Measurements from ENCODE around the gene CRABP2.

Gene CRABP2

DNA sequence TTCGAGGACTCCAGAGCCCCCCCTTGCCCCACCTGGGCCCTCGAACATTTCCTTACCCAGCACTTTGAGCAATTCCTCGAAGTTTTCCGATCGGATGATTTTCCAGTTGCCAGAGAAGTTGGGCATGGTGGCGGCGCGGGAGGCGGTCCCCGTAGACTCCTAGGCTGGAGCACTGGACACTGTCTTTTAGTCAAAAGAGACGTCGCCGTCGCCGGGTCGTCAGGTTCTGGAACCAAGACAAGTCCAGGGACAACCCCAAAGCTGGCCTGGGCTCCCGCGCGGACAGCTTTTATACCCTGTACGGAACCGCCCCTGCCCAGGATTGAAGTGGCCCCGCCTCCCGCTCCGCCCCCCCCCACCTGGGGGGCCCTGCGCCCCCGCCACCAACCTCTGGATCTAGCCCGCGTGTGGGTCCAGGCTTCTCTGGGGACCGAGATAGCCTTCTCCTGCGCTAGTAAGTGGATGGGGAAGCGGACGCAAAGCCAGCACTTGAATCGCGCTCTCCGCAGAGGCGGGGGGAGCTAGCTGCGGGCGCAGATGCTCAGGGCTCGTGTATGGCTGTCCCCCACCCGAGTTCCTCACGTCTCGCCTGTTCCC is at the start of gene CRABP2:
Gene CRABP2 (minus strand): TSS at position 263 of the 597 bp plus-strand sequence. CDS start 137 bp downstream, at position 126.
- no peak for DNase-seq

DNA sequence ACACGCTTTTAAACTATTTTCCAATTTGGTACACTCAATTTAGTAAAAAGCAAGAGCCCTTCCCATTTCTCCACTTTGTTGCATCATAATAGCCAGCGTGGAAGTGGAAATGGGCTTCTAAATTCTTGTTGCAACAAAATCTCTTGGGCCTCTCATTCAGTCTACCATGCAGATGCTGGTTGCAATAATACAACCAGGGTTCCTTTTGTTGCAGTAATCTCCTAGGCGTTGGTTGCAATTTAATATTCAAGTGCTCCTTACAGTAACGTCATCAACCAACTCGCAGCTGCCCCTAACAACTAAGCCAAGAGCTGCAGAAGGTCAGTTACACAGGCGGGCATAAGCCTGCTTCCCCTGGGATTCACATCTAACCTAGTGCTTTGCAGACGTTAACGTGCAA is 48.8 kb upstream of the CRABP2 start:
- no peak for DNase-seq

DNA sequence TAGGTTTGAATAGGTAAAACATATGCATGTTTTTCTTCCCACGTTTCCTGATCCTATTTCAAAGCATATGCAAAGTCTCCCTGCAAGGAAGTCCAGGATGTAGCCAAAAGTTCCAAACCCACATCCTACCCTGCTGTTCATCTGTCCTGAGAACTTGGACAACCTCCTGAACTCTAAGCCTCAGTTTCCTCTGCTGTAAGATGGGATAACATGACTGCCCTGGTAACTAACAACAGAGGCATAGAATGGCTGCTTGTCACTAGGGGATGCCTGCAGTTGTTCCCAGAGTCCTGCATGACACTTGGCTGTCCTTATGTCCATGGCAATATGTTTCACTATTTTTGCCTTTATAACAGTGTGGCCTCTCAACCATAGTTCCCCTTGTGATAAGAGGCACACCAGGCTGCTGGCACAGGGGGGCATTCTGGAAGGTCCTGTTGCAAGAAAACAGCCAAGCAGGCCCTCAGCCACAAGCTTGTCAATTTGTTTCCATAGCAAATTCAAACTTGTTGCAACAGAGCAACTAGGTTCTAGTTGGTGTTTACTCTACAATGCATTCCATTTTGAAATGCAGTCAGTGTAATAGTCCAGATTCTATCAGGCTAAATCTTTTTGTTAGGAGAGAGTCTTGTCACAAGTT is 47.6 kb upstream of the CRABP2 start:
- peak; percentile 47 for DNase-seq

DNA sequence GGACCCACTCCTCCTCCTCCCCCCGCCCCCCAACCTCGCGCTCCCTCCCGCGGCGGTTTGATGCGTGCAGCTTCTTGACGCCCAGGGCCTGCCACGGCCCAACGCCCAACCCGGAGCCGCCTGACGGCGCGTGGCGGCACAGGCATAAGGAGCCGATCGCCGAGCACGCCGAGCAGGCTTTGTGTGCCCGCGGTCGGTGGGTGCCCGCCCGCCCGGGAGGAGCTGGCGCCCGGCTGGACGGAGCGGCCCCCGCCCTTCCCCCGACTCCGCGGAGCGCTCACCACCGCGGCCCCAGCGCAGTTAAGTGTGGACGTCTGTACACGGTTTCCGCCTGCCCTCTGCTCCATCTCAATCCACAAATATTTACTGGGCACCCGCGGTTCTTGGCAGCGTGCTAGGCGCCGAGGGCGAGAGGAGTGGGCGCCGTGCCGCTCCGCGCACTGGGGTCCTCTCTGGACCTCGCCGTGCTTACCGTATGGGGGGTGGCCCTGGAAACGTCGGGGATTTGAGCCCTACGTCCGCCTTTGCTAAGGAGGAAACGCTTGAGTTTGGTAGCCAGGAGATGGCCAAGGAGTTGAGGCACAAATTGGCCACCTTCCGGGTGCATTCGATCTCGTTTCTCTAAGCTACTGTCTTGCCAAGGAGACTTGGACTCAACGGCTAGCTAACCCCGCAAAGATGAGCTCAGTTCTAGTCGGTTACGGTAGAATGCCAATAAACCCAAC is 46.5 kb upstream of the CRABP2 start:
- DNase-seq = peak; percentile 81

DNA sequence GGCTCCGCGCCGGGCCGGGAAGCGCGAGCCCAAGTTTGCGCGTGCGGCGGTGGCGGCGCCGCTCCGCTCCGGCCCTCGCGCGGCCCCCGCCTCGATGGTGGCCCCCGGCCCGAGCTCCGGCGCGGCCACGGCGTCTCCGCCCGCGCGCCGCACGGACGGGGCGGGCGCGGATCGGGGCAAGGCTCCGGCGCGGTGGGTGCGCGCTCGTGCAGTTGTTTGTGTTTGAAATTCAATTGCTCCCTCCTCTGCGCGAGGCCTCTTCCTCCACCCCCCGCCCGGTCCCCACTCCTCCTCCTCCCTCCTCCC is 46.0 kb upstream of the CRABP2 start, which contains the start of gene HDGF:
Gene HDGF (minus strand): TSS at position 225 of the 306 bp plus-strand sequence. CDS start 246 bp downstream, outside the sequence.
- no peak for DNase-seq

DNA sequence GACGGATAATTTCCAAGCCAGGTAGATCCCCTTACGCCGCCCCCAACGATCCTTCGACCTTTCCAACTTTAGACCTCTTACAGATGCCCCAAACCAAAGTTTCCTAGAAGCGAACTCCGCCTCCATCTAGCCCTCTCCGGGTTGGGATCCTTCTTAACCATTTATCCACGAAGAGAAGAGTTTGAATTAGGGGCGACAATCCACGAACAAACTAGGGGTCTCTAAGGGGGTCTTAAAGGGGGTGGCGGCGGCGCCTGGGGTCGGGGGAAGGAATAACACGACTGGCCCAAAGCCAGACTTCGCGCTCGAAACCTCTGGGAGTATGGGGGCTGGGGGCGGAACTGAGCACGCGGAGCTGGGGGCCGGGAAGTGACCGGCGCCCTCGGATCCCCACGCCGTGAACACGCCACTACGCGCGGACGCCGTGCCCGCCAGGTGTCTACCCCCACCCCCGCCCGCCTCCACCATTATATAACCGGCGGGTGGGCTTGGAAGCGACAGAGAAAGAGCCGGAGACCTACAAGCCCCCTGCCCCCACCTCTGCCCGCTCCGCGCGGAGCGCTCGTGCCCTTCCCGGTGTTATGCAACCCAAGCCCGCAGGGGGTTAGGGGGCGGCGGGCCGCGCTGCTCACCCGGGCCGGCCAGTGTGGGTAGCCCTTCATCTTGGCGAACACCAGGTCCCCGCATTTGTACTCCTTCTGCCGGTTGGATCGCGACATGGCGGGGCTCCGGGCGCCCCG is 45.5 kb upstream of the CRABP2 start:
- no peak for DNase-seq

DNA sequence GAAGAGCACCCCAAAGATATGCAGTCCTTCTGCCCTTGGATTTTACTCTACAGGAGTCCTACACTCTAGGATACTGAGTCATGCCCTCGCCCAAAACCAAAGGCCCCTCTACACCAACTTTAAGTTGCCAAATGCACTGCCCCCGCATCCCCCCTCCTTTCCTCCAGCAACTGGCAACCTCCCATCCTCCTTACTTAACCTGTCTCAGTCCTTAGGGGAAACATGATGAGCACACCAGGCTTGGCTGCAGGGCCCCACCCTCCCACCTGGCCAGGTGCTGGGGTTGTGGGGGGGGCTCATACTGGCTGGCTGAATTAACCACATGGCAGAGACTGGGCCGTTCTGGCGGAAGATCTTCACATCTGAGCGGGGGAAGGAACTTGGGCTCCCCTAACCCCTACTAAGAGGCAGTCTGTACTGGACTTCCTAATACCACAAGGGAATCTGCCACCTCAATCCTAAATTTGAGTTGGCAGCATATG is 44.8 kb upstream of the CRABP2 start:
- peak; percentile 39 for DNase-seq

DNA sequence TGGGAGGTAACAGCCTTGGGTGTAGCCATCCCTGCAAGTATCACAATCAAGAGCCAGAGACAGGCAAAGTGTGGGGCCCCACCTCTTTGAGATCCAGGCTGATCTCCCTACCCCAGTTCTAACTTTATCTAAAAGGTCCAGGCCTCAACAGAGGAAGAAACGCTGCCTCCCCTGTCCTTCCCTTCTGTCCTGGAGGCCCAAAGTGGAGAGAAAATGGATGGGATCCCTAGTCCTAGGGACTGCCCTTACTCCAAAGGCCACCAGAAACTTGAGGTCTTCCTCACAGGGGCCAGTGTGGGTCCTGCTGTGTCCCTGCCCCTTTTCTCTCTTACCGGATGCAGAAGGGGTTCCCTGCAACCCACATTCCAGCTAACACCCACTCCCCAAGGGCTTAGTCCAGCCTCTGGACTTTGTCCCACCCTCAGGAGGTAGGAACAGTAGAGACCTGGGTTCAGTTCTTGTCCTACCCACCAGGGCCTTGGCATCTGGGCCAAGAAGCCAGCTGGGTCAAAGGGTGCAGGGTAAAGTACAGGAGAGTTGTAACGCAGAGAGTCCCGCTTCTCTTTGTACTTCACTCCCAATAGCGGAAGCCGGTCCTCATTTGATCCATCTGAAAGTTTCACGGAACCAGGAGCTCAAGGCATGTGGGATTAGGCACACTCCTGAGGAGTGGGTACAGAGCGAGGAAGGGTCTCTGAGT is 44.2 kb upstream of the CRABP2 start:
- DNase-seq = no peak

DNA sequence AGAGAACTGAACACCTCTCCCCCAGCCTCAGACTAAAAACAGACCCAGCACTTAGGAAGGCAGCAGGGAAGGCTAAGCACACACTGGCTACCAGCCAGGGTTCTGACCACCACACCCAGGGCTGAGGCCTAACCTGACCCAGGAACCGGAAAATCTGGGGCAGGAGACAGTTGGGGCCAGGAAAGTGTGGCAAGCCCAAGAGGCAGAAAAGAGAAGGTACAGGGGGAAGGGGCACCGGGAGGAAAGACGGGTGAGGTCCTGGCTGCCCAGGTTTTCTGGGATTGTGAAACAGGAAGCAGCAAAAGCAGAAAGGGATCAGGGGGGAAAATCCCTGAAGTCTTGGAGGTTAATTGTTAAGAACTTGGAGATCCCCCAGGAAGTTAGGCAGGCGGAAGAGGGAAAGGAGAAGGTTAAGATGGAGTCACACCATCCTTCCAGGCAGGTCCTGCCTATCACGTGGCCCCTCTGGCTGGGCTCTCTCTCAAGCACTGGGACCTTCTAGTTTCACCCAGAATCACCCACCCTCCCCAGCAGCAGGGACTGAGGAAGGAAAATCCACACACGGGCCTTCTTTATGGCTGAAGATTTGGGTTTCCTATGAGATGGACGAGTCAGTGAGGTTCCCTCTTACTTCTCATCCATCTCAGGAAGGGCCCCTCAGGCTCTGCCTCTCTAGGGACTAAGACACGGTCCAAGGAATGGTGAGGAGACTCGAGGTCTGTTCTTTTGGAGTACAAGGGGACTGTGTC is 43.5 kb upstream of the CRABP2 start:
- peak; percentile 86 for DNase-seq

DNA sequence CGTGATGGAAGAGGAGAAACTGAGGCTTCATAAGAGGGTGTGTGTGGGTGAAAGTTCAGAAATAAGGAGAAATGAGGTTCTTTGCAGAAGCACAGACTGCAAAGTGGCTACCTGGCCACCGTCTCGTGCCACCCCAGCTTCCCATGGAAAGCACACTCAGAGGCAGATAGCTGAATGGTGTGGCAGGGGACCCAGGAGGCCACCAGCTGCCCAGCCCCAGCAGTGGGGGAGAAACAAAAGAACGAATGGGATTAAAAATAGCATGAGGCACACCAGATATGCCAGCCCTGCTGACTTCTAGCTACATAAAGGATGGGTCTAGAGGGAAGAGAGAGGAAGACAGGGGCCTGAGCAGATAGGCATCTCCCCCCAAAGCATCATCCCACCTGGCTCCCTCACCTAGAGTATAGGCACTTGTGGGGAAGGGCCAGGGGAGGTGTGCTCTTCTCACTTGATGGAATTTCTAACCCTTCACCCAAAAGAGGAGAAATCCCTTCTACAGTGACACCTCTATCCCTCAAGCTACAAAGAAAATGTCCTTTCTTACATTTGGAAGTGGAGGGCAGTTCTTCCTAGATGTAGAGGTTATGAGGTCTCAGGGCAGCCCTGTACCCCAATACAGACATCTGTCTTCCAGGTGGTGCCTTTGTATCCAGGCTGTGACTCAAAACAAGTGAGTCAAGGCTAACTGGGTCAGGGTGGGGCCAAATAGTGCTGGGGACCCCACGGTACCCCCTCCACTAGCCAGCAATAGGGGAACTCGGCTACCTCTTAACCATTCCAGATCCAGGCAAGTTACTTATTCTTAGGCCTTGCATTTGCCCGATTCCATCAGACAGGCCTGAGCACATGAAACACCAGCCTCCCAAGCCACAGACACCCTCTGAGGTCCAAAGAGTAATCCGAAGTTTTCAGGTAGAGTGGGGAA is 42.6 kb upstream of the CRABP2 start:
- no peak for DNase-seq

DNA sequence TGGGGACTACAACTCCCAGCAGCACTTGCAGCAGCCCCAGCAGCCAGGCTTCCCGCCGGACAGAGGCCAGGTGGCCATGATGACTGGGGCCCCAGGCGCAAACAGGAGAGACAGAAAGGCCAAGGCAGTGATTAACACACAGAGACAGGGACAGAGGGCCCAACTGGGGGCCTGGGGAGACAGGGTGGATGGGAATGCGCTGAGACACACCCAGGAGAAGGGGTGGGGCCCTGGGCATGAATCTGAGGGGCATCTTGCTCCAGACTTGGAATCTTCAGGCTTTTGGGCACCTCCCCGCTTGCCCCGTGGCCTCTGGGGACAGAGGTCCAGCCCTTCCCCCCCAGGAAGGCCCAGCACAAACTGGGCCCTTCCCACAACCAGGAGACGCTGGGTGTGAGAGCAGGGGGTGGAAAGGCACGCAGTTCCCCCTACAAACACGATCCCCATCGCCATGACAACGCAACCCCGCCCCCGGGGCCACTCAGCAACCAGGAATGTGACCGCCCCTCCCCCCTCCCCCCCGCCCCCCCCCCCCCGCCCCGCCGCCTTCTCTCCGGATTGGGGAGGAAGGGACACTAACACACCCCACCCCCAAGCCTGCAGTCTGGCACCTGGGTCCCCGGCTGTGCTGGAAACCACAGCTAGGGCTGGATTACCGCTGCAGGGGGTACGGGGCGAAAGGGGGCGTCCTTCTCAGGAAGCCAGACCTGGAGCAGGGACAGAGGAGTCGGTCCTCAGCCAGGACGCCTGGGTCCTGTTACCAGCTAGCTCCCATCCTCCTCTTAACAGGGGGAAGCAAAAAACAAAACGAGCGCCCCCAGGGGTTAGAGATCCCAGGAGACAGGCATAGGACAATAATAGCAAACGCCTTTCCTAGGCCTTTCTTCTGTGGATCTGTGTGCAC is 41.6 kb upstream of the CRABP2 start:
- peak; percentile 58 for DNase-seq

DNA sequence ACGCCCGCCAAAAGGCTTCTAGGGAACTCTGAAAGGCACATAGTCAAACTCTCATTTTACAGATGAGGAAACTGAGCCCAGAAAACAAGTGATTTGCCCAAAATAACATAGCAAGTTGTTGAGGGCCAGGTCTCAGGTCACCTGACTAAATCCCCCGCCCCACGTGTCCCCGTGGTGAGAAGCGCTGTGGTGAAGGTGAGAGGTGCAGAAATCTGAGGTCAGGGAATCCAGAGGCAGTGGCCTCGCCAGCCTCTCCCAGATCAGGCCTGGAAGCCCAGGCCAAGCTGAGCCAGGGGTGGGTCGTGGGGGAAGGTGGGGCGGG is 41.0 kb upstream of the CRABP2 start:
- DNase-seq = no peak

DNA sequence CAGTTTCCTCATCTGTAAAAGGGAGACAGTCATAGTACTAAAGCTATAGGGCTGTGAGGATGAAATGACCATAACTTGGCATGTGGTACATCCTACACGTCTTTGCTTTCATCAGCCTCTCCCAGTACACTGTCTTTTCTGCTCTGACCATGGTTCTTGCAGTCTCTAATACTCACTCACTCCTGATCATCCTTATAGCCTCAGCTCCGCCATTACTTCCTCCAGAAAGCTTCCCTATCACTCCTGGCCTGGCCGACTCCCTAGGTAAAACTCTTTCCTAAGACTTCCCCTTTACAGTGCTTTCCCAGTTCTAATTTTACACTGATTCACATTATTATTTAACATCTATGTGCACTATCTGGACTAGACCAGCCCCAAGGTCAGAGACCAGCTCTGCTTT is 40.5 kb upstream of the CRABP2 start:
- no peak for DNase-seq

DNA sequence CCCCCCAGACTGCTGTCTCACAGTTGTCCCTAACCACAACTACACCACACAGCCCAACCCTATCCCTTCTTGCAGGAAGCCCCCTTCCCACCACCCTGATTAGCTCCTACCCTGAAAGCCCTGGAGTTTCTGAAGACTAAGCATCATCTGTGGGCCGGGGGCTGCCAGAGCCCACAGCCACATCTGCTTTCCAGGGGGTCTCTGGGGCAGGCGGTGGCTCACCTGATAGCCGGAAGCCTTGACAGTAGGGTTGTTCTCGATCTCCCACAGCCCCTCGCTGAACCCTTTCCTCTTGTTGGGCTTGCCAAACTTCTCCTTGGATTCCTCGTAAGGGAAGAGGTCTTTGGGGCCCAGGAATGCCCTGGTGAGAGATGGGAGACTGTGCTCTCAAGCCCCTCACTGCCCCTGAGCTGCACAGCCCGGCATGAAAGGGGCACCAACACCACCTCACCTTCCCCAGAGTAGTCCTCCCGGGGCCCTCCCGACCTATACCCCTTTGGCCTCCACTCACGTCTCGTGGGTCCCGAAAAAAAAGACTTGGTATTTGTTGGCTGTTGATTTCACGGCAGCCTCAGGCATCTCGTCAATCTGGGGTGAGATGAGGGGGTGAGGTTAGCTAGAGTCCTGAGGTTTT is 39.5 kb upstream of the CRABP2 start:
- no peak for DNase-seq

DNA sequence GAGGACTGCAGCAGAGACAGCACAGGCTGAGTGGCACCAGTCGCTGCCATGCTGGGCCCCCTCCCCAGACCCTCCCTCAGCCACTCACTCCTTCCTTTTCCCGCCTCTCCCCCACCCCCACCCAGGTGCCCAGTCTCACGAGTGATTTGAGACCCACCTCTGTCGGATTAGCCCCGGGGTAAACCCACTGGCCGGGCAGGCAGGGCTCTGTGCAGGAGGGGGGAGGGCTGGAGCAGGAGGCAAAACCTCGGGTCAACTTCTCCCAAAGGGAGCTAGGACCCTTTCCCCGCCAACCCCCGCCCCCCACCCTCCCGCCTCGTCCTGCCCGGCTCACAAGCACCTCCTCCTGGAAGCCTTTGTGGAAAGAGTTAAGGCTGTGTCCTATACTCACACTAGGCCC is 39.0 kb upstream of the CRABP2 start:
- DNase-seq = no peak

DNA sequence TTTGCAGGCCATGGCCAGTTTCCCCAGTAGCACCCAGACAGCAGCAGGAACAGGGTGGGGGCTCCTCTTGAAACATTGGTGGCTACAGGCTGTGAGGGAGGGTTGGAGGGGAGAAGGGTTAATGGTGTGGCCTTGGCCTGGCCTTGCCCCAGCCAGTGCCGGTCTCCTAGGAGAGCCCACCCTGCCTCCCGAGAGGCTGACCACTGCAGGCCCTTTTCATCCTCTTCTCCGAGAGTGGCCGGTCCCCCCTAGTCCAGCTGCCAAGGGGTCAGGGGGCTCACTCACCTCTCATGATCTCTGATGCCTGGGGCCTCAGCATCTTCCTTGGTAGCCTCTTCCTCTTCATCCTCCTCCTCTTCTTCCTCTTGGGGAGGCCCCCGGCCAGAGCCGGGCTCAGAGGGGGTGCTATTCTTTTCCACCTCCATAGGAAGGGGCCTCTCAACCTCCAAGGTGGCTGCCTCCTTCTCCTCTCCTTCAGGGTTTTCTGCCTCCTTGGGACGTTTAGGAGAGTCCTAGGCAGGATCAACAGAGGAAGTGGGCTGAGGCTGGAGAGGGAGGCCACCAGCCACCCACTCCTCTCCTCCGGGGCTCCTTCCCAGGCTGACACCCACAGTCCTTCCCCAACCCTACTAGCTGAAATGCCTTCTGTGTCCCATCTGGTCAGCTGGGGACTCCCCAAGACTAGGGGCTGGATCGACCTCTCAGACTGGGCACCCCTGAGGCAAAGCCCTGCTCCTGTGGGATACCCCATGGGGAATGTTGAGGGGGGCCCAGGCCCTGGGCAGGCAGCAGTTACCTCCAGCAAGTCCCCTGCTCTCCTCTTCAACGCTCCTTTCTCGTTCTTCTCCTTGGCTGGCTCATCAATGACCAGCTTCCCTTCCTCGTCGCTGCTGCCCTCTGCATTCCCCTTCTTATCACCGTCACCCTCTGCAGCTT is 38.3 kb upstream of the CRABP2 start:
- DNase-seq = no peak

DNA sequence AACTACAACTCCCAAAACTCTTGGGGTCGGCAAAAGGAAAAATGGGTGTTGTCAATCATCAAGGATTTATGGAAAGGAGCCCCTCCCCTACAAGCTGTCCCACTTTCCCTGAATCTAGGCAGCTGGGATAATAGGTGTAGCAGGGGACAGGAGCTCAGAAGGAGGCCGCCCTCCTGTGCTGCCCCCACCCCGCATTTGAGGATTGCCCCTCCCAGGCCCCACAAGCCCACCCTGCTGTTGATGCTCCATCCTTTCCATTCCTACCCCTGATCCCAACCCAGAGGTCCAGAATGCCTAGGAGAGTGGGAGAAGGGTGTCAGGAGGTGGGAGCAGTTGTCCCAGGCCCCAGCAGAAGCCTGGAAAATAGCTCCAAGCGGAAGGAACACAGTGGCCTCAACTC is 37.4 kb upstream of the CRABP2 start:
- DNase-seq = no peak

DNA sequence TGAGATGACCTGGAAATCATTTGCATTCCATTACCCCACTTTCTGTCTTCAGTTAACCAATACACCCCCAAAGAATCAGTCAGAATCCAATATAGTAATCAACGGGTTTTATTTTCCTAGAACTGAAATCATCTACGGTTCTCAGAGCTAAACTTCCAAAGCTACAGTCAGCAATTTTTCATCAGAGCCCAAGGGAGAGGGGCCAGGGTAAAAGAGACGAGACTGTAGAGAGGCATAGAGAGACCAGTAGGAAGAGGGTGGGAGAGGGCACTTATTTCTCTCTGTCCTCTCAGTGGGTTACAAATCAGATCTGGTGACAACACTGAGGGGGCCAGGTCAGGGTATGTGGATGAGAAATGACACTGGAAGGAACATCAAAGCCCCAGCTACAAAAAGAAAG is 36.6 kb upstream of the CRABP2 start:
- no peak for DNase-seq
